MCF 10A (cell line): ENCODE data around the gene SAMD4B. TPM values are rescaled to one million over a fixed set of nuclear protein-coding genes. Genes with fewer than 3 reads are reported as not detected.
"Not testable (repeated sequence)": the region's sequence is repeated elsewhere in the genome, so short reads cannot be mapped to it uniquely, and the experiment has no call there.

Source experiments
- BruUV-seq: library from RNA; stranded (reverse); fragments of 400-500 nt; replicated peaks from 2 replicates; lab custom pipeline; 2021; lab: Mats Ljungman, UMichigan
- CTCF ChIA-PET: fragments of 300-600 bp; sonication (Branson Sonifier 250); formaldehyde crosslinking; extraction: SDS; loops from one replicate; lab custom pipeline; 2021; ENCODE audit warnings: antibody characterized with exemption, inconsistent platforms; lab: Yijun Ruan, JAX
- POLR2A ChIA-PET: fragments of 300-600, 350-650 bp; sonication (Branson Sonifier 250); formaldehyde crosslinking; extraction: SDS; loops from one replicate; lab custom pipeline; 2020; ENCODE audit warnings: antibody characterized with exemption, inconsistent platforms; lab: Yijun Ruan, JAX
- DNase-seq: peaks from one replicate; pipeline ENCODE4 v3.0.0-alpha.2; 2018; ENCODE audit not compliant: unreplicated experiment
- H3K27ac Mint-ChIP-seq: one replicate; pipeline ENCODE4 v1.8.0; 2022; ENCODE audit warnings: mild to moderate bottlenecking, low read depth, mixed read lengths; ENCODE audit not compliant: unreplicated experiment
- H3K27me3 Mint-ChIP-seq: one replicate; pipeline ENCODE4 v1.8.0; 2022; ENCODE audit warnings: mixed read lengths; ENCODE audit not compliant: insufficient read depth, unreplicated experiment
- H3K36me3 Mint-ChIP-seq: one replicate; pipeline ENCODE4 v1.8.0; 2022; ENCODE audit warnings: mild to moderate bottlenecking, moderate library complexity, mixed read lengths; ENCODE audit not compliant: insufficient read depth, unreplicated experiment
- H3K4me1 Mint-ChIP-seq: one replicate; pipeline ENCODE4 v1.8.0; 2022; ENCODE audit warnings: mixed read lengths; ENCODE audit not compliant: insufficient read depth, unreplicated experiment
- H3K4me3 Mint-ChIP-seq: one replicate; pipeline ENCODE4 v1.8.0; 2022; ENCODE audit warnings: mild to moderate bottlenecking, moderate library complexity, mixed read lengths; ENCODE audit not compliant: unreplicated experiment
- H3K9me3 Mint-ChIP-seq: one replicate; pipeline ENCODE4 v1.8.0; 2022; ENCODE audit warnings: mixed read lengths; ENCODE audit not compliant: unreplicated experiment
- intact Hi-C: fragments of 100-400 bp; cut with micrococcal nuclease; formaldehyde crosslinking; loops from 2 replicates; pipeline ENCODE4 v1.14.1; 2022
- total RNA-seq: library from RNA; stranded (reverse); gene quantifications from 2 replicates; pipeline ENCODE4 v1.2.3, GENCODE V29; 2022
- TF ChIP-seq, protein P1 (sequence below): fragments of 200-600 bp; IDR thresholded peaks from one replicate; pipeline ENCODE4 v1.8.0; 2022; ENCODE audit warnings: antibody characterized with exemption, mild to moderate bottlenecking; ENCODE audit not compliant: unreplicated experiment

SAMD4B gene
- total RNA-seq, 1 experiment from 2014 or later = 65.4 TPM

DNA sequence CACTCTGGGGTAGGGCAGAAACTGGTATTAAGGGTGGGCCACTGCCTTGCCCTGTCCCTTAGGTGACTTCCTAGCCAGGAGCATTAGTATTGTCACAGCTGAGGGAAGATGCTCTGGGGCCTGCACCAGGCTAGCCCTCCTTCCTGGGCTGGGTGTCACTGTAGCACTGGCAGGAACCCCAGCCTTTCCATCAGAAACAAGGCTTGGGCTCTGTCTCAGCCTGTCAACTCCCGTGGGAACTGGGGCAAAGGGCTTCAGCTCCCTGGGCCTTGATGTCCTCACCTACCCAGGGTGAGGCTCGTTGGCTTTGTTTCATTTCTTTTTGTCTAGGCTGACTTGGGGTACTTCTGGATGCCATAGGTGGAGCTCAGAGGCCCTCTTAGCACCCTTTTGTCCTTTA lies 30.7 kb downstream of the SAMD4B start:
- H3K36me3 Mint-ChIP-seq = peaks cover 76% of the 10 kb centered on the region
- H3K4me3 Mint-ChIP-seq = no peak overlapping the region
- ChIA-PET CTCF (no interaction called here), POLR2A (interaction anchor here (0.6 to 1.8 kb wide), 2 partner anchors 19 to 31 kb away, joined by 3 to 4 read pairs; partner anchors contain the start of genes MED29, PAF1 and SAMD4B)
- TF ChIP-seq, protein P1, sequence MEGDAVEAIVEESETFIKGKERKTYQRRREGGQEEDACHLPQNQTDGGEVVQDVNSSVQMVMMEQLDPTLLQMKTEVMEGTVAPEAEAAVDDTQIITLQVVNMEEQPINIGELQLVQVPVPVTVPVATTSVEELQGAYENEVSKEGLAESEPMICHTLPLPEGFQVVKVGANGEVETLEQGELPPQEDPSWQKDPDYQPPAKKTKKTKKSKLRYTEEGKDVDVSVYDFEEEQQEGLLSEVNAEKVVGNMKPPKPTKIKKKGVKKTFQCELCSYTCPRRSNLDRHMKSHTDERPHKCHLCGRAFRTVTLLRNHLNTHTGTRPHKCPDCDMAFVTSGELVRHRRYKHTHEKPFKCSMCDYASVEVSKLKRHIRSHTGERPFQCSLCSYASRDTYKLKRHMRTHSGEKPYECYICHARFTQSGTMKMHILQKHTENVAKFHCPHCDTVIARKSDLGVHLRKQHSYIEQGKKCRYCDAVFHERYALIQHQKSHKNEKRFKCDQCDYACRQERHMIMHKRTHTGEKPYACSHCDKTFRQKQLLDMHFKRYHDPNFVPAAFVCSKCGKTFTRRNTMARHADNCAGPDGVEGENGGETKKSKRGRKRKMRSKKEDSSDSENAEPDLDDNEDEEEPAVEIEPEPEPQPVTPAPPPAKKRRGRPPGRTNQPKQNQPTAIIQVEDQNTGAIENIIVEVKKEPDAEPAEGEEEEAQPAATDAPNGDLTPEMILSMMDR = no peak
- no peaks in the 10 kb centered on the region for H3K27me3 Mint-ChIP-seq
- intact Hi-C loops = no loop called here
- DNase-seq = no peak
- no peaks in the 10 kb centered on the region for H3K9me3 Mint-ChIP-seq
- no peaks in the 10 kb centered on the region for H3K4me1 Mint-ChIP-seq
- no peak overlapping the region for H3K27ac Mint-ChIP-seq
- BruUV-seq = no TSS peak

DNA sequence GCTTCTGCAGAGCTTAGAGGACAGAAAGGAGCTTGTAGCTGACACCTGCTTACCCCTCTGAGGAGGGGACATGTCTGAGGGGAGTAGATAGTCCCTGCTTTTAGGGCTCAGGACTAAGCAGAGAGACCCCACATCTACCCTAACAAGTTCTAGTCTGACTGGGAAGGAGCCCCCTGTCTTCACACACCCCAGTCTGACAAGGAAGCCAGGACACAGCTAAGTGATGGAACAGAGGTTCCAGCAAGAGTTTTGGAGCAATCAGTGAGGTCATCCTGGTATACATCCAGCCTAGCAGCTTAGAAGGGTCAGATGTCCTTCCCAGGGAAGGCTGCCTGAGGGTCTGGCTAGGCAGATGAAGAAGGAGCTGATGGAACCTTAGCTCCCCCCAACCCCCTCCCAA lies 33.7 kb downstream of the SAMD4B start:
- BruUV-seq = no TSS peak
- Mint-ChIP-seq H3K27me3 (no peaks in the 10 kb centered on the region), H3K4me3 (no peak overlapping the region), H3K27ac (no peak overlapping the region), H3K4me1 (peaks cover 1% of the 10 kb centered on the region), H3K9me3 (no peaks in the 10 kb centered on the region), H3K36me3 (peaks cover 73% of the 10 kb centered on the region)
- intact Hi-C loops = no loop called here
- TF ChIP-seq, protein P1 = no peak
- POLR2A ChIA-PET = interaction anchor here (0.6 kb wide), 1 partner anchor 20 kb away, joined by 3 read pairs; no protein-coding TSS in a partner anchor
- DNase-seq = no peak
- CTCF ChIA-PET = interaction anchor here (1.1 kb wide), 1 partner anchor 12 kb away, joined by 3 read pairs; no protein-coding TSS in a partner anchor

DNA sequence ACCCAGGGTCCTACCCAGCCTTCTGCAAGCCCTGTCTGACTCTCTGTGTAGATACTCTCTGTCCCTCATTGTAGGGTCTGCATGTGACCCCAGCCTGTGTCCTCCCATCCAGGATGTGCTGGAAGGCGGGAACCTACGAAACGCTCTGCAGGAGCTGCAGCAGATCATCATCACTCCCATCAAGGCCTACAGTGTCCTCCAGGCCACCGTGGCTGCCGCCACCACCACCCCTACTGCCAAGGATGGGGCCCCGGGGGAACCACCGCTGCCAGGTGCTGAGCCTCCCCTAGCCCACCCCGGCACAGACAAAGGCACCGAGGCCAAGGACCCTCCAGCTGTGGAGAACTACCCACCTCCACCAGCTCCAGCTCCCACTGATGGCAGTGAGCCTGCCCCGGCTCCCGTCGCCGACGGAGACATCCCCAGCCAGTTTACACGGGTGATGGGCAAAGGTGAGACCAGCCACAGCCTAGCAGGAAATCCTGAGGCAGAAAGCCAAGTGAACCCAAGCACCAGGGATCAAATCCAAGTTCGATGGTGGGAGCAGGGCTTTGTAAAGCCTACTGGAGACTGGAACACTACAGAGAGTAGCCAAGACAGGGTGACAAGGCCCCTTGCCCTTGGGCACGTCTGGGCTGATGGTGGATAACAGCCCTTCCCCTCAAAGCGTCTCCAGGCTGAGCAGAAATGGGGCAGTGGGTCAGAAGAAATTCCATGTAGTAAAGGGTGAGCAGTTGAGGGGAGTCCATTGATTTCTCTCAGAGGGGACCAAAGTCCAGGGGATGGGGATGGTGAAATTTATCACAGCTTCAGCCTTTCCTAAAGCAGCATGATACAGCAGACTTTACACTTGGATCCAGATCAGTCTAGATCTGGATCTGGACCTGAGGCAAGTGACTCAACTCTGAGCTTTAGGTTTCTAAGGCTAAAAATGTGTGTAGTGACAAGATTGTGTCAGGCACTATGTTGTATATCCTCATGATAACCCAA lies 35.4 kb downstream of the SAMD4B start:
- Mint-ChIP-seq H3K27me3 (no peaks in the 10 kb centered on the region), H3K4me1 (peaks cover 7% of the 10 kb centered on the region), H3K27ac (no peak overlapping the region), H3K36me3 (peaks cover 84% of the 10 kb centered on the region), H3K4me3 (no peak overlapping the region), H3K9me3 (no peaks in the 10 kb centered on the region)
- CTCF ChIA-PET = interaction anchor here (1.0 kb wide), 1 partner anchor 97 kb away, joined by 3 read pairs; no protein-coding TSS in a partner anchor
- TF ChIP-seq, protein P1 = no peak
- no peak for DNase-seq
- intact Hi-C loops = no loop called here
- BruUV-seq = no TSS peak
- POLR2A ChIA-PET = interaction anchor here (0.9 kb wide), 1 partner anchor 13 kb away, joined by 4 read pairs; the partner anchor contains the start of genes MED29 and PAF1

DNA sequence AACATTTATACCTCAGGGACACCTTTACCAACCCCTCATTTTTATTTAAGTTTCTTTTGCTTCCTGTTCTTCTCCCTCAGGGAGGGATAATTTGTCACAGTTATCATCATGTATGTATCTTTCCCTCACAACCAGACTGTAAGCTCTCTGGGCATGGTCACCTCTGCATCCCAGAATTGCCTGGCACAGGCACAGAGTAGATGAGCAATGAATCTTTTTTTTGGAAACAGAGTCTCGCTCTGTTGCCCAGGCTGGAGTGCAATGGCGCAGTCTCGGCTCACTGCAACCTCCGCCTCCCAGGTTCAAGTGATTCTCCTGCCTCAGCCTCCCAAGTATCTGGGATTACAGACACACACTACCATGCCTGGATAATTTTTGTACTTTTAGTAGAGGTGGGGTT lies 37.1 kb downstream of the SAMD4B start:
- H3K9me3 Mint-ChIP-seq, BruUV-seq, intact Hi-C loops, H3K4me3 Mint-ChIP-seq, H3K4me1 Mint-ChIP-seq, H3K27ac Mint-ChIP-seq, DNase-seq, H3K27me3 Mint-ChIP-seq: not testable (repeated sequence)
- H3K36me3 Mint-ChIP-seq = peaks cover 75% of the 10 kb centered on the region
- ChIA-PET POLR2A (interaction anchor here (0.7 kb wide), 1 partner anchor 57 kb away, joined by 3 read pairs; the partner anchor contains the start of gene RPS16), CTCF (interaction anchor here (0.8 kb wide), 1 partner anchor 50 kb away, joined by 4 read pairs; no protein-coding TSS in a partner anchor)
